H9 (cell line): ENCODE data around the gene SLC37A2. TPM values are rescaled to one million over a fixed set of nuclear protein-coding genes. Genes with fewer than 3 reads are reported as not detected.

ENCODE experiments used
- DNase-seq: peaks from one replicate; pipeline ENCODE4 v3.0.0-alpha.2; 2017
- H2AFZ ChIP-seq: one replicate; pipeline ENCODE4 v1.6.1; 2013; ENCODE audit warnings: mild to moderate bottlenecking, low read length, control low read depth, moderate library complexity
- H2AK5ac ChIP-seq: 2 replicates; pipeline ENCODE4 v1.6.1; 2013; ENCODE audit warnings: low read length, control low read depth, mixed read lengths; ENCODE audit not compliant: insufficient read length
- H2BK120ac ChIP-seq: one replicate; pipeline ENCODE4 v1.6.1; 2013; ENCODE audit warnings: low read depth, mild to moderate bottlenecking, low read length, control low read depth, inconsistent platforms; ENCODE audit not compliant: poor library complexity, severe bottlenecking
- H2BK12ac ChIP-seq: 2 replicates; pipeline ENCODE4 v1.6.1; 2013; ENCODE audit warnings: low read length, control low read depth, mixed read lengths, low read depth; ENCODE audit not compliant: insufficient read length
- H2BK15ac ChIP-seq: 2 replicates; pipeline ENCODE4 v1.6.1; 2013; ENCODE audit warnings: low read depth, low read length, control low read depth
- H2BK20ac ChIP-seq: one replicate; pipeline ENCODE4 v1.6.1; 2013; ENCODE audit warnings: low read depth, mild to moderate bottlenecking, low read length, control low read depth, inconsistent platforms; ENCODE audit not compliant: poor library complexity, severe bottlenecking
- H2BK5ac ChIP-seq: 2 replicates; pipeline ENCODE4 v1.6.1; 2013; ENCODE audit warnings: low read length, control low read depth, mixed read lengths; ENCODE audit not compliant: insufficient read length
- H3K14ac ChIP-seq: 2 replicates; pipeline ENCODE4 v1.6.1; 2013; ENCODE audit warnings: low read length, control low read depth; ENCODE audit not compliant: insufficient read depth
- H3K18ac ChIP-seq: 2 replicates; pipeline ENCODE4 v1.6.1; 2013; ENCODE audit warnings: low read depth, mild to moderate bottlenecking, mixed read lengths, low read length, control low read depth; ENCODE audit not compliant: insufficient read length
- H3K23ac ChIP-seq: 2 replicates; pipeline ENCODE4 v1.6.1; 2013; ENCODE audit warnings: low read length, control low read depth, mixed read lengths, low read depth; ENCODE audit not compliant: insufficient read length
- H3K23me2 ChIP-seq: 2 replicates; pipeline ENCODE4 v1.6.1; 2013; ENCODE audit warnings: low read depth, mild to moderate bottlenecking, mixed read lengths, low read length, control low read depth; ENCODE audit not compliant: insufficient read length, poor library complexity, severe bottlenecking
- H3K27ac ChIP-seq: 2 replicates; pipeline ENCODE4 v1.5.1; 2013; ENCODE audit warnings: low read length, control low read depth, mixed read lengths, low read depth; ENCODE audit not compliant: insufficient read length
- H3K27me3 ChIP-seq: 2 replicates; pipeline ENCODE4 v1.6.1; 2013; ENCODE audit warnings: low read length, control low read depth, inconsistent platforms; ENCODE audit not compliant: insufficient read depth
- H3K4ac ChIP-seq: 2 replicates; pipeline ENCODE4 v1.6.1; 2013; ENCODE audit warnings: low read depth, mild to moderate bottlenecking, control low read depth, inconsistent platforms, low read length, moderate library complexity
- H3K4me1 ChIP-seq: 2 replicates; pipeline ENCODE4 v1.6.1; 2013; ENCODE audit warnings: low read length, control low read depth, inconsistent platforms; ENCODE audit not compliant: insufficient read depth
- H3K4me2 ChIP-seq: 2 replicates; pipeline ENCODE4 v1.6.1; 2013; ENCODE audit warnings: low read length, control low read depth, mixed read lengths; ENCODE audit not compliant: insufficient read length, insufficient read depth
- H3K56ac ChIP-seq: 2 replicates; pipeline ENCODE4 v1.6.1; 2013; ENCODE audit warnings: low read depth, mild to moderate bottlenecking, mixed read lengths, low read length, control low read depth; ENCODE audit not compliant: insufficient read length
- H3K79me1 ChIP-seq: 2 replicates; pipeline ENCODE4 v1.6.1; 2013; ENCODE audit warnings: low read depth, mild to moderate bottlenecking, moderate library complexity, low read length, control low read depth, inconsistent platforms; ENCODE audit not compliant: insufficient read depth, poor library complexity, severe bottlenecking
- H3K79me2 ChIP-seq: 2 replicates; pipeline ENCODE4 v1.6.1; 2013; ENCODE audit warnings: low read length, control low read depth, inconsistent platforms; ENCODE audit not compliant: insufficient read depth
- H3K9ac ChIP-seq: 2 replicates; pipeline ENCODE4 v1.6.1; 2013; ENCODE audit warnings: low read length, control low read depth, mixed read lengths; ENCODE audit not compliant: insufficient read length; ENCODE audit errors: extremely low read depth
- H3K9me3 ChIP-seq: one replicate; pipeline ENCODE4 v1.6.1; 2013; ENCODE audit warnings: low read depth, low read length, inconsistent platforms; ENCODE audit not compliant: control insufficient read depth
- H3T11ph ChIP-seq: one replicate; pipeline ENCODE4 v1.6.1; 2013; ENCODE audit warnings: mild to moderate bottlenecking, low read length, control low read depth, inconsistent platforms
- H4K20me1 ChIP-seq: one replicate; pipeline ENCODE4 v1.6.1; 2013; ENCODE audit not compliant: control insufficient read depth, insufficient read length, insufficient read depth
- H4K5ac ChIP-seq: 2 replicates; pipeline ENCODE4 v1.6.1; 2013; ENCODE audit warnings: low read depth, mild to moderate bottlenecking, mixed read lengths, low read length, control low read depth; ENCODE audit not compliant: insufficient read length
- H4K8ac ChIP-seq: replicated peaks from 2 replicates; pipeline ENCODE4 v1.6.1; 2013; ENCODE audit warnings: low read length, control low read depth, mixed read lengths, low read depth; ENCODE audit not compliant: insufficient read length
- H4K91ac ChIP-seq: 2 replicates; pipeline ENCODE4 v1.6.1; 2013; ENCODE audit warnings: low read depth, mild to moderate bottlenecking, moderate library complexity, mixed read lengths, low read length, control low read depth; ENCODE audit not compliant: insufficient read length
- H3K27ac Mint-ChIP-seq, 3 experiments: 2 replicates in 2 of 3; 3 replicates in 1 of 3; pipeline ENCODE4 v1.8.0; 2020 to 2021; ENCODE audit warnings: mixed read lengths in 3 of 3, mild to moderate bottlenecking in 1 of 3, moderate library complexity in 1 of 3
- H3K27me3 Mint-ChIP-seq: 2 replicates; pipeline ENCODE4 v1.8.0; 2021; ENCODE audit warnings: low read depth, mild to moderate bottlenecking, moderate library complexity, mixed read lengths
- H3K36me3 Mint-ChIP-seq, 3 experiments: 2 replicates in 2 of 3; 3 replicates in 1 of 3; pipeline ENCODE4 v1.8.0; 2020 to 2021; ENCODE audit warnings: low read depth in 3 of 3, mixed read lengths in 3 of 3; ENCODE audit not compliant: insufficient read depth in 1 of 3
- H3K4me1 Mint-ChIP-seq, 2 experiments: 2 replicates each; pipeline ENCODE4 v1.8.0; 2020; ENCODE audit warnings: mixed read lengths in 2 of 2
- H3K4me3 Mint-ChIP-seq, 2 experiments: 2 replicates in 1 of 2; 3 replicates in 1 of 2; pipeline ENCODE4 v1.8.0; 2020 to 2021; ENCODE audit warnings: mild to moderate bottlenecking in 2 of 2, mixed read lengths in 2 of 2, moderate library complexity in 1 of 2
- H3K9me3 Mint-ChIP-seq, 2 experiments: 2 replicates in 1 of 2; 3 replicates in 1 of 2; pipeline ENCODE4 v1.8.0; 2020; ENCODE audit warnings: mild to moderate bottlenecking in 2 of 2, mixed read lengths in 2 of 2, moderate library complexity in 1 of 2
- CTCF ChIP-seq: fragments of 200-600 bp; sonication (generic); conservative IDR thresholded peaks from 3 replicates; pipeline ENCODE4 v1.8.0; 2021; ENCODE audit warnings: antibody characterized with exemption, mild to moderate bottlenecking
- WGBS: extraction: QIAGEN DNeasy Blood & Tissue Kit; methylation state at CpG from one replicate; pipeline ENCODE4 v1.1.7; 2013; ENCODE audit warnings: missing lambda C conversion rate, low lambda C conversion rate, mixed read lengths; ENCODE audit not compliant: insufficient read length; ENCODE audit errors: extremely low coverage; 5-methylcytosine and 5-hydroxymethylcytosine counted together
- total RNA-seq: library from RNA; stranded (reverse); gene quantifications from 2 replicates; pipeline ENCODE4 v1.2.1, GENCODE V29; 2021

SLC37A2 gene
- total RNA-seq, 1 experiment from 2014 or later, result 1.2 TPM

- no peaks in the 10 kb centered on the region for H3K4me1 ChIP-seq
- H3K4me1 Mint-ChIP-seq, result peaks cover 20 to 24% of the 10 kb centered on the region in 2 experiments
- H2BK120ac ChIP-seq, result no peak overlapping the region
- no peak overlapping the region for H4K8ac ChIP-seq
- H3K27ac ChIP-seq, result no peak overlapping the region
- H3K27me3 Mint-ChIP-seq, result peaks cover 37% of the 10 kb centered on the region
- H3K23me2 ChIP-seq, result peaks cover 8% of the 10 kb centered on the region
- no peak overlapping the region for H3K4me3 Mint-ChIP-seq
- H3K79me1 ChIP-seq, result no peaks in the 10 kb centered on the region
- no peak overlapping the region for H4K5ac ChIP-seq
- H3K9ac ChIP-seq, result no peak overlapping the region
- H3K27ac Mint-ChIP-seq, result no peak overlapping the region
- no peaks in the 10 kb centered on the region; the same call in 1 of the 2 replicates for H3K27me3 ChIP-seq
- no peak overlapping the region for H2BK20ac ChIP-seq
- H3K56ac ChIP-seq, result no peak overlapping the region
- H2BK5ac ChIP-seq, result no peak overlapping the region
- H3K14ac ChIP-seq, result no peak overlapping the region
- no peak for TF ChIP-seq CTCF
- no peak overlapping the region for H3T11ph ChIP-seq
- no peak overlapping the region for H2BK15ac ChIP-seq
- H3K9me3 Mint-ChIP-seq, result no peaks in the 10 kb centered on the region
- no peak overlapping the region for H2AK5ac ChIP-seq
- H4K20me1 ChIP-seq, result no peaks in the 10 kb centered on the region
- no CpG with 5 or more reads among the region's 4 CpGs for WGBS
- no peaks in the 10 kb centered on the region for H3K79me2 ChIP-seq
- H3K36me3 Mint-ChIP-seq, result no peaks in the 10 kb centered on the region
- H3K23ac ChIP-seq, result no peak overlapping the region
- no peak overlapping the region for H4K91ac ChIP-seq
- H3K18ac ChIP-seq, result no peak overlapping the region
- H2BK12ac ChIP-seq, result no peak overlapping the region
- no peak for DNase-seq
- no peak overlapping the region for H2AFZ ChIP-seq
- H3K4me2 ChIP-seq, result no peak overlapping the region
- H3K9me3 ChIP-seq, result no peaks in the 10 kb centered on the region
- H3K4ac ChIP-seq, result no peak overlapping the region
Measured at GRCh38 chr11:125068368-125068767, 5.3 kb downstream of the SLC37A2 start.
